SJCRH30 (cell line): Measurements from ENCODE around the gene DPYSL4. TPM values are rescaled to one million over a fixed set of nuclear protein-coding genes. Genes with fewer than 3 reads are reported as not detected.
A peak's percentile ranks its signal among the peaks of the same experiment; 100 is the strongest.

Experiments used
- DNase-seq, 2 experiments: peaks; one replicate each; pipeline ENCODE4 v3.0.0-alpha.2; 2015 to 2020
- H3K27ac ChIP-seq: fragments of 250-450 bp; sonication (Bioruptor Pico); 2 replicates; pipeline ENCODE4 v1.5.1; 2020; ENCODE audit warnings: mild to moderate bottlenecking, moderate library complexity
- H3K27me3 ChIP-seq: fragments of 250-450 bp; sonication (Bioruptor Pico); 2 replicates; pipeline ENCODE4 v1.5.1; 2020; ENCODE audit warnings: mild to moderate bottlenecking, moderate library complexity
- H3K36me3 ChIP-seq: fragments of 250-450 bp; sonication (Bioruptor Pico); 2 replicates; pipeline ENCODE4 v1.5.1; 2020; ENCODE audit warnings: mild to moderate bottlenecking, moderate library complexity
- H3K4me1 ChIP-seq: fragments of 250-450 bp; sonication (Bioruptor Pico); 2 replicates; pipeline ENCODE4 v1.5.1; 2020; ENCODE audit warnings: mild to moderate bottlenecking, moderate library complexity
- H3K4me3 ChIP-seq: fragments of 250-450 bp; sonication (Bioruptor Pico); 2 replicates; pipeline ENCODE4 v1.5.1; 2020; ENCODE audit warnings: mild to moderate bottlenecking, moderate library complexity
- H3K9me3 ChIP-seq: fragments of 250-450 bp; sonication (Bioruptor Pico); replicated peaks from 2 replicates; pipeline ENCODE4 v1.5.1; 2020; ENCODE audit warnings: mild to moderate bottlenecking, moderate library complexity
- total RNA-seq: library from RNA; depleted of rRNA; stranded (reverse); fragments of >200 nt; shearing (Covaris generic); gene quantifications from 2 replicates; pipeline ENCODE4 v1.2.3, GENCODE V29; 2014; rRNA removed

DPYSL4 gene
- total RNA-seq, 1 experiment from 2014 or later, result not detected

GRCh38 chr10:132247943-132248342 lies 61.2 kb downstream of the DPYSL4 start:
- H3K27ac ChIP-seq, result no peak overlapping the region
- no peaks in the 10 kb centered on the region for H3K9me3 ChIP-seq
- no peaks in the 10 kb centered on the region for H3K4me1 ChIP-seq
- no peaks in the 10 kb centered on the region for H3K36me3 ChIP-seq
- H3K27me3 ChIP-seq, result no peaks in the 10 kb centered on the region
- H3K4me3 ChIP-seq, result no peak overlapping the region
- DNase-seq, result peak; percentile 29 to 45

GRCh38 chr10:132248455-132249225 lies 61.9 kb downstream of the DPYSL4 start:
- H3K27me3 ChIP-seq, result no peaks in the 10 kb centered on the region
- DNase-seq, result no peak
- no peaks in the 10 kb centered on the region for H3K9me3 ChIP-seq
- no peak overlapping the region for H3K27ac ChIP-seq
- no peak overlapping the region for H3K4me3 ChIP-seq
- no peaks in the 10 kb centered on the region for H3K36me3 ChIP-seq
- H3K4me1 ChIP-seq, result no peaks in the 10 kb centered on the region

- H3K4me1 ChIP-seq, result no peaks in the 10 kb centered on the region
- DNase-seq, result no peak
- H3K27ac ChIP-seq, result no peak overlapping the region
These were observed 62.5 kb downstream of the DPYSL4 start for GRCh38 chr10:132249226-132249724.

GRCh38 chr10:132249824-132250375 lies 63.2 kb downstream of the DPYSL4 start:
- Histone ChIP-seq H3K27me3 (no peaks in the 10 kb centered on the region), H3K4me3 (no peak overlapping the region), H3K4me1 (no peaks in the 10 kb centered on the region), H3K36me3 (no peaks in the 10 kb centered on the region), H3K9me3 (no peaks in the 10 kb centered on the region), H3K27ac (no peak overlapping the region)
- no peak for DNase-seq

More at GRCh38 chr10:132249226-132249724, 62.5 kb downstream of the DPYSL4 start:
- Histone ChIP-seq H3K36me3 (no peaks in the 10 kb centered on the region), H3K4me3 (no peak overlapping the region), H3K9me3 (no peaks in the 10 kb centered on the region), H3K27me3 (no peaks in the 10 kb centered on the region)

GRCh38 chr10:132250481-132251475 lies 64.0 kb downstream of the DPYSL4 start:
- DNase-seq, result no peak
- Histone ChIP-seq H3K27ac (no peak overlapping the region), H3K9me3 (no peaks in the 10 kb centered on the region), H3K36me3 (no peaks in the 10 kb centered on the region), H3K4me3 (no peak overlapping the region), H3K4me1 (no peaks in the 10 kb centered on the region), H3K27me3 (no peaks in the 10 kb centered on the region)

GRCh38 chr10:132251928-132252327 lies 65.2 kb downstream of the DPYSL4 start:
- Histone ChIP-seq H3K27ac (no peak overlapping the region), H3K9me3 (no peaks in the 10 kb centered on the region), H3K36me3 (no peaks in the 10 kb centered on the region), H3K27me3 (no peaks in the 10 kb centered on the region), H3K4me1 (no peaks in the 10 kb centered on the region), H3K4me3 (no peak overlapping the region)
- no peak for DNase-seq

GRCh38 chr10:132252412-132252811 lies 65.7 kb downstream of the DPYSL4 start:
- no peaks in the 10 kb centered on the region for H3K4me1 ChIP-seq
- no peaks in the 10 kb centered on the region for H3K36me3 ChIP-seq
- H3K9me3 ChIP-seq, result no peaks in the 10 kb centered on the region
- no peaks in the 10 kb centered on the region for H3K27me3 ChIP-seq
- DNase-seq, result no peak
- no peak overlapping the region for H3K27ac ChIP-seq
- H3K4me3 ChIP-seq, result no peak overlapping the region

- Histone ChIP-seq H3K27me3 (no peaks in the 10 kb centered on the region), H3K36me3 (no peaks in the 10 kb centered on the region), H3K9me3 (no peaks in the 10 kb centered on the region), H3K4me3 (no peak overlapping the region), H3K4me1 (no peaks in the 10 kb centered on the region), H3K27ac (no peak overlapping the region)
- no peak for DNase-seq
These were observed 66.4 kb downstream of the DPYSL4 start for GRCh38 chr10:132253092-132253687.

- no peak overlapping the region for H3K4me3 ChIP-seq
These were observed 68.1 kb downstream of the DPYSL4 start for GRCh38 chr10:132254841-132255240.

More at GRCh38 chr10:132254841-132255240, 68.1 kb downstream of the DPYSL4 start:
- Histone ChIP-seq H3K36me3 (no peaks in the 10 kb centered on the region), H3K9me3 (no peaks in the 10 kb centered on the region), H3K4me1 (no peaks in the 10 kb centered on the region), H3K27ac (no peak overlapping the region), H3K27me3 (no peaks in the 10 kb centered on the region)
- DNase-seq, result no peak

Other genes starting within 250 kb of the DPYSL4 start
- gene BNIP3, start 205.0 kb upstream of the DPYSL4 start, total RNA-seq, result 45.6 and 46.9 TPM in 2 replicates
- not detected in 2 replicates for gene JAKMIP3, start 121.0 kb upstream of the DPYSL4 start, total RNA-seq
- gene STK32C, start 121.0 kb downstream of the DPYSL4 start, total RNA-seq, result 2.8 and 4.2 TPM in 2 replicates
- gene LRRC27, start 145.2 kb downstream of the DPYSL4 start, total RNA-seq, result 1.8 and 2.8 TPM in 2 replicates
- gene PWWP2B, start 210.3 kb downstream of the DPYSL4 start, total RNA-seq, result 0.57 and 0.66 TPM in 2 replicates